BLaER1 treated with 17β-estradiol and CSF1 and Interleukin-3, amounts not matched to agents 10 nM and 100 nM (cell line): ENCODE data around the gene STK38.
"Not testable (repeated sequence)": the region's sequence is repeated elsewhere in the genome, so short reads cannot be mapped to it uniquely, and the experiment has no call there.

Experiments used
- H3K27ac ChIP-seq, 11 experiments: shearing (Covaris generic); formaldehyde crosslinking; 2 replicates each; pipeline ENCODE4 v1.8.1; 2022
- H3K27me3 ChIP-seq, 11 experiments: shearing (Covaris generic); formaldehyde crosslinking; 2 replicates each; pipeline ENCODE4 v1.8.1; 2022
- H3K36me3 ChIP-seq, 11 experiments: shearing (Covaris generic); formaldehyde crosslinking; 2 replicates each; pipeline ENCODE4 v1.8.1; 2022
- H3K4me1 ChIP-seq, 10 experiments: shearing (Covaris generic); formaldehyde crosslinking; 2 replicates each; pipeline ENCODE4 v1.8.1; 2022
- H3K4me2 ChIP-seq, 11 experiments: shearing (Covaris generic); formaldehyde crosslinking; 2 replicates each; pipeline ENCODE4 v1.8.1; 2022
- H3K4me3 ChIP-seq, 10 experiments: shearing (Covaris generic); formaldehyde crosslinking; 2 replicates each; pipeline ENCODE4 v1.8.1; 2022
- H3K9ac ChIP-seq, 11 experiments: shearing (Covaris generic); formaldehyde crosslinking; 2 replicates each; pipeline ENCODE4 v1.8.1; 2022
- H3K9me3 ChIP-seq, 11 experiments: shearing (Covaris generic); formaldehyde crosslinking; replicated peaks in 1 of 11; 2 replicates each; pipeline ENCODE4 v1.8.1; 2022
- H4K20me1 ChIP-seq, 11 experiments: shearing (Covaris generic); formaldehyde crosslinking; 2 replicates each; pipeline ENCODE4 v1.8.1; 2022
- Cebpa-rat ChIP-seq, 11 experiments: shearing (Covaris generic); IDR thresholded peaks; 2 replicates each; pipeline ENCODE4 v1.8.1; 2022

STK38 gene

DNA sequence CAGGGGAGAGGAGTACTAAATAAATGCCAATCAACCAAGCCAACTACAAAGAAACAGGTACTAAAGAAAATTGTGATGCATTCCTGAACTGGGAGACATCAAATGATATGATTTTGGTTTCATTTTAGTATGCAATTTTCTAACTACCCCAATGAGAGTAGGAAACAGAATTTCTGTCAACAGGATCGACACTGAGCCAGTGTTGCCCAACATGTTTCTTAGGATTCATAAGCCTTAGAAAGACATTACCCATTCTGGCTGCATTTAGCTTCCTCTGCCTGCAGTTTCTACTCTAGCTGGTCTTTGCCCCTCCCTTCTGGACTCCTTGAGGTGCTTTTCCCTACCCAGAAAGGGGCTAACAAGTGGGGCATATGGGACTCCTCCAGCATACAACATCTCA is 54.7 kb downstream of the STK38 start:
- H4K20me1 ChIP-seq: peaks cover 0 to 59% (median 15%) of the 10 kb centered on the region in 11 experiments; a peak in 12 of 22 replicates
- H3K27me3 ChIP-seq: no peaks in the 10 kb centered on the region
- H3K4me2 ChIP-seq: peak overlapping the region in 6 of 11 experiments; percentile 52 to 79 (median 66); a peak in 10 of 22 replicates
- H3K4me3 ChIP-seq: no peak overlapping the region
- peaks cover 55 to 100% (median 98%) of the 10 kb centered on the region in 11 experiments for H3K36me3 ChIP-seq
- peak overlapping the region in 8 of 11 experiments; percentile 55 to 89 (median 72); a peak in 13 of 22 replicates for H3K27ac ChIP-seq
- no peak for TF ChIP-seq Cebpa-rat (IDR thresholded peaks at IDR 0.05)
- no peaks in the 10 kb centered on the region for H3K9me3 ChIP-seq
- H3K4me1 ChIP-seq: peaks cover 0 to 52% (median 29%) of the 10 kb centered on the region in 10 experiments; a peak in 14 of 20 replicates
- H3K9ac ChIP-seq: peak overlapping the region in 3 of 11 experiments; percentile 30 to 73 (median 72); a peak in 3 of 22 replicates

DNA sequence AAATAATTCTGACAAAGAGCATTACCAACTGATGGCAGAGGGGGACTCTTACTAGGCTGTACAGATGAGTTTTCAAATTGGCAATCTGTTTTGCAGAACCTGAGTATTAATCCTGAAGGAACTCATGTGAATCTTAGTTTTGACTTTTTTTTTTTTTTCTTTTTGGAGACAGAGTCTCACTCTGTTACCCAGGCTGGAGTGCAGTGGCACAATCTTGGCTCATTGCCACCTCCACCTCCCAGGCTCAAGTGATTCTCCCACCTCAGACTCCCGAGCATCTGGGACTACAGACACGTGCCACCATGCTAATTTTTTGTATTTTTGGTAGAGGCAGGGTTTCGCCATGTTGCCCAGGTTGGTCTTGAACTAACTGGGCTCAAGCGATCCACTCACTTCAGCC is 55.2 kb downstream of the STK38 start:
- H3K27me3 ChIP-seq: no peaks in the 10 kb centered on the region
- 0 out of 22 replicates have a peak overlapping the region, but pooled peaks of 1 of the 11 experiments have one; percentile 28 for H3K9ac ChIP-seq
- H3K4me3 ChIP-seq: no peak overlapping the region
- H3K36me3 ChIP-seq: peaks cover 55 to 100% (median 98%) of the 10 kb centered on the region in 11 experiments
- no peaks in the 10 kb centered on the region for H3K9me3 ChIP-seq
- H3K4me2 ChIP-seq: peak overlapping the region in 5 of 11 experiments; percentile 56 to 79 (median 74); a peak in 10 of 22 replicates
- no peak for TF ChIP-seq Cebpa-rat (IDR thresholded peaks at IDR 0.05)
- H4K20me1 ChIP-seq: peaks cover 0 to 59% (median 15%) of the 10 kb centered on the region in 11 experiments; a peak in 12 of 22 replicates
- peaks cover 0 to 52% (median 29%) of the 10 kb centered on the region in 10 experiments; a peak in 14 of 20 replicates for H3K4me1 ChIP-seq
- peak overlapping the region in 6 of 11 experiments; percentile 16 to 89 (median 77); a peak in 10 of 22 replicates for H3K27ac ChIP-seq

DNA sequence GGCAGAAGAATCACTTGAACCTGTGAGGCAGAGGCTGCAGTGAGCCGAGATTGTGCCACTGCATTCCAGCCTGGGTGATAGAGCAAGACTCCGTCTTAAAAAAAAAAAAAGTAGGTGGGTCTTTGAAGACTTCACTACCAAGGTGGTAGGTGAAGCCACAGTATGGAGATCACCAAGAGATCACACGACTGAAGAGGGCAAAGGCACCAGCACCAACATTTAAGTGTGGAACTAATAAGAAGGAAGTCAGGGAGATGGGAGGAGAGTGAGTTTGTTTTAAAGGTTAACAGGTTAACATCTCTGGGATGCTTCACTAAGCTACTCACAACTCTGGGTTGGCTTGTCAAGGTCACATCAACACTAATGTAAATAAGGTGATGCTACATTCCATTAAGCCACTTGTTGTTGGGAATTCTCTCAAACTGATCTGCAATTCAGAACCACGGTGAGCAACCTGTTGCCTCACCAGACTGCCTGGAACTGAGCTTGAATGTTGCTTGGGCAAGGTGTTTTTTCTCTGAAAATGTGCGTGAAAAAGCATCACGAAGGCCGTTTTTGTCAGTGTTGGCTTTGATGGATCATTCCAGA is 55.8 kb downstream of the STK38 start:
- peaks cover 0 to 52% (median 29%) of the 10 kb centered on the region in 10 experiments; a peak in 14 of 20 replicates for H3K4me1 ChIP-seq
- no peaks in the 10 kb centered on the region for H3K27me3 ChIP-seq
- H3K4me2 ChIP-seq: peak overlapping the region in 4 of 11 experiments; percentile 58 to 79 (median 74); a peak in 6 of 22 replicates
- H3K36me3 ChIP-seq: peaks cover 55 to 100% (median 98%) of the 10 kb centered on the region in 11 experiments
- H3K27ac ChIP-seq: peak overlapping the region in 4 of 11 experiments; percentile 75 to 89 (median 82); a peak in 5 of 22 replicates
- peaks cover 0 to 59% (median 15%) of the 10 kb centered on the region in 11 experiments; a peak in 12 of 22 replicates for H4K20me1 ChIP-seq
- H3K9me3 ChIP-seq: no peaks in the 10 kb centered on the region
- no peak overlapping the region for H3K9ac ChIP-seq
- H3K4me3 ChIP-seq: no peak overlapping the region
- TF ChIP-seq Cebpa-rat (IDR thresholded peaks at IDR 0.05): no peak

DNA sequence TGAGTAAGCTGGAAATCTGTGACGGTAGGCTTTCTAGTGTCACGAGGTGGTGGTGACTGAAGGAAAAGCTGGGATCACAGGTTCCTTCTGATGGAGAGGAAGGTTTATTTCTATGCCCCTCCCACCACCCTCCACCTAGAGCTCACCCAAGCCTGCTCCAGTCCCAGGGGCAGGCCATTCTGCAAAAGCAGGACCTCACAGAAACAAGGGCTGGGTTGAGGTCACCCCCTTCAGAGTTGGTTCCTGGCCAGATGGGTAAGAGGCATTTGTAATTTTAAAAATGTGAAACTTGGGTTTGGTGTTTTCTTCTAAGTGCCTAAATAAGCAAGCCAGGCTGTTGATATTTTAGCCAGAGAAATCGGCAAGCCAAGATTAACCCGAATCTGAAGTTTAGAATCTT is 57.9 kb downstream of the STK38 start:
- H3K27me3 ChIP-seq: no peaks in the 10 kb centered on the region
- H3K9me3 ChIP-seq: no peaks in the 10 kb centered on the region
- peak overlapping the region in 1 of 11 experiments; percentile 20; a peak in 1 of 22 replicates for H3K27ac ChIP-seq
- H3K4me1 ChIP-seq: peaks cover 0 to 52% (median 40%) of the 10 kb centered on the region in 10 experiments; a peak in 19 of 20 replicates
- H3K4me2 ChIP-seq: no peak overlapping the region
- peaks cover 0 to 49% (median 15%) of the 10 kb centered on the region in 11 experiments; a peak in 11 of 22 replicates for H4K20me1 ChIP-seq
- no peak overlapping the region for H3K9ac ChIP-seq
- no peak for TF ChIP-seq Cebpa-rat (IDR thresholded peaks at IDR 0.05)
- H3K36me3 ChIP-seq: peaks cover 51 to 100% (median 91%) of the 10 kb centered on the region in 11 experiments
- H3K4me3 ChIP-seq: no peak overlapping the region

DNA sequence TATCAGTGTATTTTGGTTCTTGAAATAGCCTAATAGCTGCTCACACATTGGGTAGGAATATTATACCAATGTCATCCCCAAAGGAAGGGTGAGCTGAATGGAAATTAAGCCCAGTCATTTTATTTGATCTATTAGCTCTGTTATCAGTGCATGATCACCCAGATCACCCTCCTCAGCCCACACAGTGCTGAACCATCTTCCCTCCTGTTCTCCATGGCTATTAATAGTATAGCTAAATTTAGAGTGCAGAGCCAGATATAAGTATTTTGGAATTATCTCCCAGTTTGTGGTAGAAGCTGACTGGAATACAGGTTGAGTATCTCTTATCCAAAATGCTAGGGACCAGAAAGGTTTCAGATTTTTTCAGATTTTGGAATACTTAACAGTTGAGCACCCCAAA is 59.1 kb downstream of the STK38 start:
- Histone ChIP-seq H3K27ac (no peak overlapping the region), H3K4me1 (peaks cover 0 to 52% (median 39%) of the 10 kb centered on the region in 10 experiments; a peak in 19 of 20 replicates), H4K20me1 (peaks cover 0 to 37% (median 11%) of the 10 kb centered on the region in 11 experiments; a peak in 10 of 22 replicates), H3K36me3 (peaks cover 50 to 100% (median 89%) of the 10 kb centered on the region in 11 experiments), H3K27me3 (no peaks in the 10 kb centered on the region), H3K4me2 (no peak overlapping the region), H3K4me3 (no peak overlapping the region), H3K9me3 (no peaks in the 10 kb centered on the region), H3K9ac (no peak overlapping the region)
- TF ChIP-seq Cebpa-rat (IDR thresholded peaks at IDR 0.05): no peak

DNA sequence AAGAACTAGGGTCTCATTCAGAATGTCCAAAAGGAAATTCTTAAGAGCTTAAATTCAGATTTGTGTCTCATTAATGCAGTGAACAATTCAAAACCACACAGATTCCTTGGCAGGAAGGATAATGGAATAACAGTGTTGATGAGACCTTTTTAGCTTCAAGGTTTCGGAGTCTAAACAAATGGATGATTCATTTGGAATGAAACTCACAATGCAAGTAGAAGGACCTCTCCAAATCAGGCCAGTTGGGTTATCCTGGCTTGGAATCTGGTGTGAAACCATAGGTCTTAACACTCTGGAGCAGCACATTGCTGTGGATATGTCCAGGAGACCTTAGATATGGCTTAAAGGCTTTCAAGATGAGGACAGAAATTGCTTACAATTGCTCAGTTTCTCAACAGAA is 59.6 kb downstream of the STK38 start:
- H3K27me3 ChIP-seq: no peaks in the 10 kb centered on the region
- H3K4me2 ChIP-seq: no peak overlapping the region
- H3K27ac ChIP-seq: no peak overlapping the region
- no peak for TF ChIP-seq Cebpa-rat (IDR thresholded peaks at IDR 0.05)
- peaks cover 0 to 32% (median 6%) of the 10 kb centered on the region in 11 experiments; a peak in 9 of 22 replicates for H4K20me1 ChIP-seq
- no peak overlapping the region for H3K4me3 ChIP-seq
- H3K9ac ChIP-seq: no peak overlapping the region
- H3K9me3 ChIP-seq: no peaks in the 10 kb centered on the region
- peaks cover 51 to 99% (median 90%) of the 10 kb centered on the region in 11 experiments for H3K36me3 ChIP-seq
- H3K4me1 ChIP-seq: peaks cover 0 to 47% (median 34%) of the 10 kb centered on the region in 10 experiments; a peak in 19 of 20 replicates

DNA sequence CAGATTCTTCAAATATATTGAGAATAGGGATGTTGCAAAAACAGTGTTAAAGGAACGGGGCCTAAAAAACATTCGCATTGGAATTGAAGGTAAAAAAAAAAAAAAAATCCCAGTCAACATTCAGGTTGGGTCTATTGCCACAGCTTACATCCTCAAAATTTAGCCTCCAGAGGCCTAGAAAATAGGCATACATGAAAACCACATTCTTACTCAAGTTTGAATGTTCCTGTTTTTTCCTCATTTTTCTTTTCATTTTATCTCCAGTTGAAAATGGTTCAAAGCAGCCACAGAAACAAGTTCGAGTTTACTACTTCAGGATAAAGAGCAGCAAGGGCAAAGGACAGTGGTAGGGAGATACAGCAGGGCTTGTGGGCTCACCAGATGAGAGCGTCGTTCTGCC is 62.5 kb downstream of the STK38 start:
- H3K4me2 ChIP-seq: peak overlapping the region in 8 of 11 experiments; percentile 41 to 82 (median 60); a peak in 15 of 22 replicates
- H3K9ac ChIP-seq: peak overlapping the region in 7 of 11 experiments; percentile 8 to 52 (median 28); a peak in 9 of 22 replicates
- H4K20me1 ChIP-seq: peaks cover 0 to 10% (median 0%) of the 10 kb centered on the region in 11 experiments; a peak in 4 of 22 replicates
- H3K27me3 ChIP-seq: no peaks in the 10 kb centered on the region
- no peak overlapping the region for H3K4me3 ChIP-seq
- H3K4me1 ChIP-seq: peaks cover 13 to 44% (median 39%) of the 10 kb centered on the region in 10 experiments
- H3K27ac ChIP-seq: peak overlapping the region in 8 of 11 experiments; percentile 24 to 75 (median 64); a peak in 14 of 22 replicates
- H3K36me3 ChIP-seq: peaks cover 76 to 99% (median 92%) of the 10 kb centered on the region in 11 experiments
- no peaks in the 10 kb centered on the region for H3K9me3 ChIP-seq
- no peak for TF ChIP-seq Cebpa-rat (IDR thresholded peaks at IDR 0.05)

DNA sequence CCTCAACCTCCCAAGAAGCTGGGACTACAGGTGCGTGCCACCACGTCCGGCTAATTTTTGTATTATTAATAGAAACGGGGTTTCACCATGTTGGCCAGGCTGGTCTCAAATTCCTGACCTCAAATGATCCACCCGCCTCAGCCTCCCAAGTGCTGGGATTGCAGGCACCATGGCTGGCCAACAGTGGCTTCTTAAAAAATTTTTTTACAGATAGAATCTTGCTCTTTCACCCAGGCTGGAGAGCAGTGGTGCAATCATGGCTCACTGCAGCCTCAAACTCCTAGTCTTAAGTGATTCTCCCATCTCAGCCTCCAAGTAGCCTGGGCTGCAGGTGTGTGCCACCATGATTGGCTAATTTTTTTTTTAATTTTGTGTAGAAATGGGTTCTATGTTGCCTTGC is 64.0 kb downstream of the STK38 start:
- H3K27ac ChIP-seq: peak overlapping the region in 5 of 11 experiments; percentile 27 to 70 (median 66); a peak in 7 of 22 replicates
- H3K9ac ChIP-seq, H3K9me3 ChIP-seq, H3K4me3 ChIP-seq, H3K27me3 ChIP-seq: not testable (repeated sequence)
- H3K4me1 ChIP-seq: peaks cover 27 to 58% (median 53%) of the 10 kb centered on the region in 10 experiments
- peaks cover 67 to 88% (median 79%) of the 10 kb centered on the region in 11 experiments for H3K36me3 ChIP-seq
- peaks cover 0 to 15% (median 0%) of the 10 kb centered on the region in 11 experiments; a peak in 4 of 22 replicates for H4K20me1 ChIP-seq
- H3K4me2 ChIP-seq: peak overlapping the region in 4 of 11 experiments; percentile 60 to 82 (median 74); a peak in 5 of 22 replicates

DNA sequence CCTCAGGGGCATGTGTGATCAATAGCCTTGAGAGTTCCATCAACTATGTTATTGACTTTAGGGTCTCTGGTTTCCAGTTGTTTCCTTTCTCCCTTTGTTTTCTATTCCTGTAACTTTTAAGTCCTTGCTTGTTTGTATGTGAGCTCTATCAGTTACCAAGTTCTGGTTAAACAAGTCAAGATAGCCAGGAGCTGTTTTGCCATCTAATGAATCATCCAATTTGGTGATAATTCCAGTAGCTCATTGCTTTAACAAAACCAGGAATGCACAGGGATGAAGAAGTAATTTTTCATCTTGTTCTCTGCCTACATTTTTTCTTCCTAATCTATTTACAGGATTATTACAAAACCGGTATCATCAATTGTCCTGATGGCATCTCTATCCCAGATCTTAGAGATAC is 68.0 kb downstream of the STK38 start:
- Histone ChIP-seq H3K4me3 (no peak overlapping the region), H4K20me1 (peaks cover 0 to 12% (median 0%) of the 10 kb centered on the region in 11 experiments; a peak in 3 of 22 replicates), H3K9me3 (no peaks in the 10 kb centered on the region), H3K27ac (peak overlapping the region in 9 of 11 experiments; percentile 60 to 83 (median 76); a peak in 17 of 22 replicates), H3K4me2 (peak overlapping the region; percentile 66 to 85 (median 78)), H3K4me1 (peaks cover 56 to 76% (median 66%) of the 10 kb centered on the region in 10 experiments), H3K36me3 (peaks cover 42 to 60% (median 55%) of the 10 kb centered on the region in 11 experiments), H3K9ac (peak overlapping the region in 4 of 11 experiments; percentile 25 to 74 (median 66); a peak in 4 of 22 replicates), H3K27me3 (no peaks in the 10 kb centered on the region)
- TF ChIP-seq Cebpa-rat (IDR thresholded peaks at IDR 0.05): no peak
